NCI-H460 (cell line): ENCODE measurements around the gene IFI35. TPM values are rescaled to one million over a fixed set of nuclear protein-coding genes. Genes with fewer than 3 reads are reported as not detected.
"Not testable (repeated sequence)": the region's sequence is repeated elsewhere in the genome, so short reads cannot be mapped to it uniquely, and the experiment has no call there.

Source experiments
- DNase-seq: peaks from one replicate; pipeline ENCODE4 v3.0.0-alpha.2; 2016; ENCODE audit warnings: low read depth; ENCODE audit errors: extremely low read depth
- total RNA-seq: library from RNA; depleted of rRNA; stranded (reverse); fragments of >200 nt; shearing (Covaris generic); gene quantifications from 2 replicates; pipeline ENCODE4 v1.2.3, GENCODE V29; 2014

IFI35 gene
- total RNA-seq, 1 experiment from 2014 or later, result 26.0 TPM

GRCh38 chr17:42997390-42997983, 9.1 kb upstream of the IFI35 start:
- no peak for DNase-seq

- DNase-seq, result peak; percentile 100
Measured at GRCh38 chr17:42997984-42998938, 8.3 kb upstream of the IFI35 start, which contains the start of gene RPL27. Gene RPL27, plus strand, starts transcription at chr17:42998419. Its CDS starts 332 bp downstream, at chr17:42998751.

GRCh38 chr17:42999003-42999525, 7.5 kb upstream of the IFI35 start:
- DNase-seq, result no peak

GRCh38 chr17:43000894-43001293, 5.7 kb upstream of the IFI35 start:
- not testable (repeated sequence) for DNase-seq

GRCh38 chr17:43003542-43004172, 2.9 kb upstream of the IFI35 start:
- peak; percentile 48 for DNase-seq

GRCh38 chr17:43010667-43011308, 4.2 kb downstream of the IFI35 start:
- DNase-seq, result peak; percentile 53

GRCh38 chr17:43011728-43012472, 5.3 kb downstream of the IFI35 start:
- DNase-seq, result no peak

- DNase-seq, result no peak
Measured at GRCh38 chr17:43013296-43013695, 6.7 kb downstream of the IFI35 start.

GRCh38 chr17:43014020-43014648, 7.5 kb downstream of the IFI35 start:
- no peak for DNase-seq

GRCh38 chr17:43014649-43015542, 8.3 kb downstream of the IFI35 start:
- no peak for DNase-seq

GRCh38 chr17:43015579-43015978, 9.0 kb downstream of the IFI35 start:
- DNase-seq, result no peak

GRCh38 chr17:43016216-43016615, 9.6 kb downstream of the IFI35 start:
- DNase-seq, result no peak

GRCh38 chr17:43018008-43018853, 11.6 kb downstream of the IFI35 start:
- no peak for DNase-seq

GRCh38 chr17:43018932-43019331, 12.3 kb downstream of the IFI35 start:
- no peak for DNase-seq

GRCh38 chr17:43019418-43019817, 12.8 kb downstream of the IFI35 start:
- no peak for DNase-seq

- DNase-seq, result no peak
Measured at GRCh38 chr17:43020030-43020621, 13.5 kb downstream of the IFI35 start.
